ENCODE data around the gene SEC22C. TPM values are rescaled to one million over a fixed set of nuclear protein-coding genes. Genes with fewer than 3 reads are reported as not detected.

The SEC22C gene
- total RNA-seq, 1 donor from 2014 or later, result 37.0 TPM

DNA sequence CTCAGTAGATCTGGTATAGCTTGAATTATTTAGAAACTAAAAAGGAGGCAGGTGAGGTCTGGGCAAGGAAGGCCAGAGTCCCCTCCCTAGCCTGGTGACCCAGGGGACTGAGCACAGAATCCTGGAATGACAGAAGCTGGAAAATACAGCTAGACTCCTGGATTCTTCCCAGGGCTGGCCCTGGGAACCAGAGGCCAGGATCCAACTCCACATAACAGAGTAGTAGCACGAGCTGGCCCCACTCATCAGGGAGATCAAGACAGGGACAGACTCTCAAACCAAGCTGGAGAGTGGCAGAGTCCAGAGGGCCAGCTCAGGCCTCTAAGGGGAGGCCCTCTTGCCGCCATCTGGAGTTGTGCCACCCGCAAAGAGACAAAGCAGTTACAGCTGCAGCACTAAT is 68.6 kb downstream of the SEC22C start:
- no peak for DNase-seq (ENCODE audit: low spot score)

DNA sequence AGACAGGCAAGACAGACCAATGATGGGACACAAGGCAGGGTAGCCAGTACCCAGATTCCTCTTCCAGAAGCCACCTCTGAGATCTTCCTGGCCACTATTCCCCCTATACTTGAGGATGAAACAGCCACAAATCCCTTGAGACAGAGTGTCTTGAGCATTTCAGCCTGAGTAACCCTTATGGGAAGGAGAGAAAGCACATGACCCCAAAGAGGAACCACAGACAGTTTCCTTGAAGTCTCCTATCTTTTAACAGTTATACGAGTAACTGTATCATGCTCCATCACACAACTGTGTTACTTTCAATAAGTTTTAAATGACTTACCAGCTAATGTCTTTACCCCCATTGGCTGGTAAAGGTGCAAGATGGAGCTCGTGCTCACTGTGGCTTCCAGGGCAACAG is 70.0 kb downstream of the SEC22C start:
- no peak for DNase-seq (ENCODE audit: low spot score)

DNA sequence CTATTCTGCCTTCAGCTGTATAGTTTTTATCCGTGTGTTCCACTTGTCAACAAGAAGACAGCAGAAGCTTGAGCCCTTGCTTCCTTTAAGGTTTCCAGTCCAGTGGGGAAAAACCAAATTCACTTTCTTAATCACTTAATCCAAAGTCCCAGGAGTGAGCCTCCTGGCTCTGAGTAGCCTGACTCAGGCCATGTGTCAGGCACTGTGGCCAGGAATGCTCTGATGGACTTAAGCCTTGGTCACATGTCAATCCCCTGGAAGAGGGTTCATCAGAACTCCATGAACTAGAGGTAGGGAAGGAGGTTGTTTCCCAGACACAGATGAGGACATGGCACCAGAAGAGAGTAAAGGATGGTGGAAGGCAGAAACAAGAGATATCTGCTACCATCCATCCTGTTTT is 70.6 kb downstream of the SEC22C start:
- DNase-seq (ENCODE audit: low spot score), result no peak

DNA sequence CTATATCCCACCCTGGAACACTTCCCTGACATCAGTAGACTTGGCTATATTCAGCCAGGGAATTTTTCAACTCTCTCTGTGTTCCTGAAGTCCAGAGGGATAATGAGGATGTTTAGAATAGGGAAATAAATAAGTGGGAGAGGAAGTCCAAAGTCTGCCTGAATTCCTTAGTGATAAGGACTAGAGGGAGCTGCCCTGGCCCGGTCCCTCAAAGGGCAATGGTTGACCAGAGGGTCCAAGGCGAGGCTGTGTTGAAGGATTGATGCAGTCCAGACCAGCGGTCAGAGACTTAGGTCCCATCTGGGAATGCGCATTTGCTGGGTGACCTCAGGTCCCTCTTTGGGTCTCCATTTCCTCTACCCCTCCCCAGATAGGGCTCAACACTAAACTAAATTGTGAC is 71.4 kb downstream of the SEC22C start:
- DNase-seq (ENCODE audit: low spot score), result peak; percentile 53

DNA sequence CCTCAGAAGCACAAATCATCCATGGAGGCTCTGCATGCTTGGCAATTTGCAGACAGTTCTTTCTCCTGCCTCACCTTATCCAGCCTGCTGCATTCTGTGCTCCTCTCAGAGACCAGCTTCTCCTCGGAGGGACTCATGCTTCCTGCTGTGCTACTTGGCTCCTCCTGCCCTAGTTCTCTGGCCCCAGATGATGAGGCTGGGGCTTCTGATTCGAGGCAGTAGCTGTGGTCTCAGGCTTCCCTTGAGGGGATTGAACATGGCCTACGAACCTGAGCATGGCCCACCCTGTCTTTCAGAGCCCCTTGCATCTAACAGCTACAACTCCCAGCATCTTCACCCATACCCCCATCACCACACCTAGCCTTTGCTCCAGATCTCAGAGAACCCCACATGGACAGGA is 72.7 kb downstream of the SEC22C start:
- no peak for DNase-seq (ENCODE audit: low spot score)

DNA sequence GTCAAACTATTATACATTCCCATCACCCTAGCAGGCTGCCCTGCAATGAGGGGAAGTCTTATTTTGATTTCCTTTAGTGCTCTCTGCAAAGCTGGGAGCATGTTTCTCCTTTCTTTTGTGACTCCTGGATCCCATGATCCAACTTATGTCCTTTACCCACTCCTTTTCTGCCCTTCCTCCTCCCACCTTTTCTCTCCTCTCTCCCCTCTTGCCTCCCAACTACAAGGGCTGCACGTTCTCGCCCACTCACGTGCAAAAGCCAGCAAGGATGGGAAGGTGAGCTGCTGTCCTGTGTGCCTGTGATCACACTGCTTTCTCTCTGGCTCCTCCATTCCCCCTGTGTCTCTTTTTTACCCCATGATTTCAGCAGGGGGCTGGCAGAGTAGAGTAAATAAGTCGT is 73.2 kb downstream of the SEC22C start:
- DNase-seq (ENCODE audit: low spot score), result no peak

DNA sequence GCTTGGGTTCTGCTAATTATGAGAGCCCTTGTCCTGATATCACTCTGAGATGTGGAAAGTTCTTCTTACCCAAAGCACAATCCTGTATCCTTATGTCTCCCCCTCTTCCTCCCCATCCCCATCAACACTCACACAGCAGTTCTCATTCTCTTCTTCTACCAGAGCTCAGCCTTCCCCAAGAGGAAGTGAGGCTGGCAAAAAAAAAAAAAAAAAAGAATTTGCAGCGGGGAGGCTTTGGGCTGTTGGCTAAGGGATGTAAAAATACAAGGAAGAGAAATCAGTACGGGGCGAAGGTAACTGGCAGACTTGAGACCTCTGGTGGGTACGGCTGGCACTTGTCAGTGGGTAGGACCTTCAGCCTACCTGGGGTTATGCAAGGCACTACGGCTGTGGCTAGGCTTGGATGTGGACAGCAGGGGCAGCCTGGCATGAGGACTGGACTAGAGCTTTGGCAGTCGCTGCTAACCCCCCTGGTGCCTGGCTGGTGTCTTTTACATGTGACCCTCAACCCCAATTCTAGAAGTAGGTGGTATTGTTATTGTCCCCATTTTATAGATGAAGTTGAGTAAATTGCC is 73.9 kb downstream of the SEC22C start:
- DNase-seq (ENCODE audit: low spot score), result no peak

DNA sequence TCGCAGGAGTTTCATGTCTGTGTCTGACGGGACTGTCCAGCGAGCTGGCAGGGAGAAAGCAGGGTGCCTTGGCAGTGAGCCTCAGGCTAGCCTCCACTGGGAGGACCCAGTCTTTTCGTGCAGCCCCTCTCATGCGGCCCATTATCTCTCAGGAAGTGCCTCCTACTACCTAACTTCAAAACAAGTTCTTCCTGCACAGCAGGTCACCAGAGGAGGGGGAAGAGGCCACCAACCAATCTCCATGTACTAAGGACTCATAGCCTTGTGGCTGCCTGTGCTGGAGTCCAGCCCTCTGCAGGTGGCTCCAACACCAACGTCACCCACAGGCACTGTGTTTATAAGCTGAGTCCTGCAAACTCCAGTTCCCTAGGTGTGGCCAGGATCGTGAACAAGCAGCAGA is 74.5 kb downstream of the SEC22C start:
- peak; percentile 71 for DNase-seq (ENCODE audit: low spot score)

DNA sequence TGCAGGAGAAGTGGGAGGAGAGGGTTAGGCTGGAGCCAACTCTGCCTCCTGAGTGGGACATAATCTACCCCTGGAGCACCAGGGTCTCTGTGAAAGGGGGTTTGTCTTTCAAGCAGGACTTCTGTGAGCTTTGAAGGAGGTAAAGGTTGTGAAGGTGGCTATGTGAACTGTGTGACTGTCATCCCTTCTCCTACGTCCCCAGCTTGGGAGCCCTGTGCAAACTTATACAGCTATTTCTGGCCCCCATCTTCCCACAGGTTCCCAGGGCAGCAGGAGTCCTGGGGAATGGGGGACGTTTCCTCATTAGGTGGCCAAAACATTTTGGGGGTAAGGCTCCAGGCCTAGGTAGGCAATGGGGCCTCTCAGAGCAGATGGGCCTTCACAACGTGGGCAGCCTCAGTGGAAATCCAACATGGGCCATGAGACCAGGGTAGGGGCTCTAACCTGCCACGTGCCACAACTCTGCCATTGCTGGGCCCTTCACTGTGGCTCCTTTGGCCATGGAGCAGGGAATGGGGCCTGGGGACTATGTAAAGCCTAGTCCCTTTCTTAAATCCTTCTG is 75.8 kb downstream of the SEC22C start:
- DNase-seq (ENCODE audit: low spot score), result no peak

DNA sequence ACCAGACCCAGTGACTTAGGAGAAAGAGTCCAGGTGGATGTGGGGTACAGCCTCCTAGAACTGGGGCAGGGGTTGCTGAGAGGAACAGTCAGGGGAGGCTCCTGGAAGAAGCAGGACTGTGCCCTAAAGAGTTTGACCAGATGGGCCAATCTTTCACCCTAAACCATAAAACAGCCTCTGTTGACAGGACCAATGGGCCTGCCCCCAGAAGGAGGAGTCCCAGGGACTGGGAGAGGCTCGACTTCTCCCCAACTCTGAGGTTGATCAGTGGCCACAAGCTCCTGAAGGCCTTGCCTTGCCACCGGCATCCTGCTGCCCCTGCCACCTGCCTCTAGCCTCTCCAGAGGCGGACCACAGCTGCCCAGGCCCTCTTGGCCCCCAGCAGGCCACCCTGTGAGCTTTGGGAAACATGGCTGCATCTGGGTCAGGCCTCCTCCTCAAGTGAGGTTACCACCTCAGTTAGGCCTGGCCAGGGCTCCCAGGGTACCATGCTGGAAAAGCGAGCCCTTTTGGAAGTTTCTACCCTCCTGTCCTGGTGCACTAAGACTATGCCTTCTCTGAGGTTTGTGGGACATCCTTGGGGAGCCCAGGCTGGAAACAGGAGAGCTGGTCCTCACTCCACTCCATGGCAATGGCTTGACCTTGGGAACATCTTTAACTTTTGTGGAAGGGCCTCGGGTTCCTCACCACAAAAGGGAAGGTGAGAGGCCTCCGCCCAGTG is 76.5 kb downstream of the SEC22C start:
- DNase-seq (ENCODE audit: low spot score), result no peak

DNA sequence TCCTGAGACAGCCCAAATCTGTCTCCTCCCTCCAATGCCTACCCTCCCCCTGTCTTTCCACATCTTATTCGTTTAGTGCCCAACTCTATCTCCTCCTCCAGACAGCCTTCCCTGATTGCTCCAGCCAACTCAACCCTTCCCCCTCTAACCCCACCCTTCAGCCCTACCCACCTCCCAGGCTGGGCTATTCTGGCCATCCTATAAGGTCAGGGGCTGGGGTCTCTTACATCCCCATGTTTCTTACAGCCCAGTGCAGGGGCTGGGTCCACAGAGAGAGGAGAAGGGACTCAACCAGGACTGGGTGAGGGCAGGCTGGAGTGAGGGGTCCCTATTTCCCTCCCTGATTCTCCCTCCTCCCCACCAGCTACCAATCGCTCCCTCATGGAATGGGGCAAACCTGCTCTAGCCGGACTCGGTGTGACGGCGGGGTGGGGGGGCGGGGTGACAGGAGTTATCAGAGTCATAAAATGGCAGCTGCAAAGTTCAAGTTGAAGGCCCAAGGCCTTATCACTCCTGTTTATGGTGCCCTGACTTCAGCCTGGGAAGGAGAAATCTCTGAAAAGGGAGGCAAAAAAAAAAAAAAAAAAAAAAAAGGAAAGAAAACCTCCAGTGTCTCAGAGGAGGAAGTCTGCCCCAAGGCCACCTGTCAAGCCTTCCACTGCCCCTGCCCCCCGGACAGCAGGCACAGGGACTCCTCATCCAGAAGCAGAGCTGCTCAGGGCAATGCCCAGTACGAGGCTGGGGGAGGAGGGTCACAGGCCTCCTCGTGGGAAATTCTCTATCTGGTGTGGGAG is 77.2 kb downstream of the SEC22C start:
- DNase-seq (ENCODE audit: low spot score), result no peak

DNA sequence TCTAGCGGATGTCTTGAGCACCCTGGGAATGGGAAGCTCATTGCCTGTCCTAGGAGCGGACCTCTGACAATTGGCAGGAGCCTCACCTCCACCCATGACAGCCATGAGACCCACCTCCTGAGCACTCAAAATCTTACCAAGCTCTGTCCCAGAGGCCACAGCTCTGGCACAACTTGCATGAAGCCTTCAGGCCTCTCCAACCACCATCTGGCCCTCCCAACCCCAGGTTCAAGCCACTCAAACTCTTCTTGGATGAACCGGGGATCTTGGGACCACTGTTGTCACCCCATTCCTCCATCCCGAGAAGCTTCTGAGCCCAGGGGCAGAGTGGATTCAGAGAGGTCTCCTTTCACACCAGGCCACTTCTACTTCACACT is 77.8 kb downstream of the SEC22C start:
- no peak for DNase-seq (ENCODE audit: low spot score)

DNA sequence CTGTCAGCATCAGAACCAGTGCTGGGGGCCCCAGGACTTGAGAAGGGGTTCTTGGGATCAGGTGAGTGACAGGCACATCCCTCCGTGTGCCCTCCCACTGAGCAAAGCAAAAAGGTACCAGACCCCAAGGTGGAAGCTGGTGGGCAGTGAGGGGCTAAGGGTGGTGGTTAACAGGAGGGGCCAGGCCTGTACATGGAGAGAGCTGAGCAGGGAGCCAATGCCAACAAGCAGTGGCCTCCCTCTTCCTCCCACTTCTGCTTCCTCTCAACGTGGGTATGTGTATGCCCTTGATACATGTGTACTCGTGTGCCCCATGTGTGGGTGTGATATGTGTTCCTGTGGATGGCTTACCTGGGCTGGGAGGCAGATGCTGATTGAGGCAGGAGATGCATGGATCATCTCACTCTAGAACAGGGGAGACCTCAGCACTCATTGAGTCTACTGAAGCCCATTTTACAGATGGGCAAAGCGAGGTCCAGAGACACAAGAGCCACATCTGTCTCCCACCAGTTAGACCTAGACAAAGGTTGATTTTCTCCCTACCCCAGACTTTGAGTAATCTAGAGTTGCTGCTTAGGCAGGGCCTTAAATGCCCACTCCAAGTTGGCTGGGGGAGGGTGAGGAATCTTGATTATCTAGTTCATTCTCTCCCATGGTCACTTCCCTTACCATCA is 78.4 kb downstream of the SEC22C start:
- DNase-seq (ENCODE audit: low spot score), result no peak

DNA sequence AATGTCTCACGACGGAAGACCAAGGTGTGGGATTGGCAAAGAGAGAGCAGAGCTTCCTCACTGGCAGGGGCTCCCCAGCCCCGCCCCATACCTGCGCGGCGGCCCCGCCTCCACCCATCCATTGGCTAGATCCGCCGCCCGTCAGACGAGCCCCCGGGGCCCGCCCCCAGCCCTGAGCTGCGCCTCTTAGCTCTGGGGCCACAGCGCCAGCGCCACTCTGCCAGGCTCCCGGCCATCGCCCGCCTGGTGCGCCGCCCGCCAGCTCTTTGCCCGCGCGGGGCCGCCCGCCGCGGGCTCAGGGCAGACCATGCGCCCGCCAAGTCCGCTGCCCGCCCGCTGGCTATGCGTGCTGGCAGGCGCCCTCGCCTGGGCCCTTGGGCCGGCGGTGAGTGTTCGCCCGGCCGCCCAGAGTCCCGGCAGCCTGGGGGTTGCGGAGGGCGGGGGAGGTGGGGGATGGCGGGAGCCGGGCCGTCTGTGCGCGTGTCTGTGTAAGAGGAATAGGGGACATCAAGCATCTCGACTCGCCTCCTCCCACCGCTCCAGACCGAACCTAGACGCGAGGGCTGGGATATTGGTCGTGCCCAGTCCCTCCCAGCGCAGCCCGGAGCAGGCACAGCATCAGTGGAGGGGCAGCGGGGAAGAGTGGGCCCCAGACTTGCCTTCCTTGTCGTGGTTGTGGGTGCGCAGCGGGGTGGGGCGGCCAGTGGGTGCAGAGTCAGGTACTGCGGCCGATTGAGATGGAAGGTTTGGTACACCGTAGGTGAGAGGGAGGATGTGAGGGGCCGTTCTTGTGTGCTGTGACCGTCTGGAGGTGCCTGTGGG is 79.1 kb downstream of the SEC22C start, which contains the start of gene VIPR1:
TSS of gene VIPR1 (plus strand) at position 215 of the 822 bp plus-strand sequence. CDS start at position 308, 93 bp downstream.
- peak; percentile 91 for DNase-seq (ENCODE audit: low spot score)

DNA sequence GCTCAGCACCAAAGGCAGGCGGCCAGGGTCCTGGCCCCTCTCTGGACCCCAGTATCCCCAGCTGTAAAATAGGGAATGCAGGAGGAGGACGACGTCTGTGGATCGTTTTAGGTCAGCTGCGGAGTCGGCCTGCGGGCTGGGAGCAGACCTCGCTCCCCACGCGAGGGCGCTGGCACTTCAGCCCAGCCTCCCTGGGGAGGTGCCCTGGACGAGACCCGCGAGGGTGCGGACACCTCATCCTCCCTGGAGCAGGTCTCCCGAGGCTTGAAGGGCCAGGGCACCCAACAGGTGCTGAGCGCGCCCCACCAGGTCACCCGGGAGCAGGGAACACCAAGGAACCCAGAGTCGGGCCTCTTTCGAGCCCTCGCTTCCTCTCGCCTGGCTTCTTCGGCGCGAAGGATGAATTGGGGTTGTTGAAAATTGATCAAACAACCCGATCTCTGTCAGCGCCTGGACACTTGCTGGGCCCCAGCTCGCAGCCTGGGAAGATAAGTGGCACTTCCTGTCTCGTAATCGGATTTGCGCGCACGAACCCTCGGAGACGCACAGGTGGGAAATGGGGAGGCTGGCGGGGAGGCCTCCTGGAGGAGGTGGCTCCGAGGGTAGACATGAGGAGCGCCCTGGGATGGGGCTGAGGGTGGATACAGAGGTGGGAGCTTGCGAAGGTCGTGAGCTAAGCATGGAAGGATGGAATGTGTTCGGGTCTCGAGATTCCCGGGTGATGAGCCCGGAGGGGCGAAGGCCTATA is 79.9 kb downstream of the SEC22C start:
- peak; percentile 66 for DNase-seq (ENCODE audit: low spot score)

DNA sequence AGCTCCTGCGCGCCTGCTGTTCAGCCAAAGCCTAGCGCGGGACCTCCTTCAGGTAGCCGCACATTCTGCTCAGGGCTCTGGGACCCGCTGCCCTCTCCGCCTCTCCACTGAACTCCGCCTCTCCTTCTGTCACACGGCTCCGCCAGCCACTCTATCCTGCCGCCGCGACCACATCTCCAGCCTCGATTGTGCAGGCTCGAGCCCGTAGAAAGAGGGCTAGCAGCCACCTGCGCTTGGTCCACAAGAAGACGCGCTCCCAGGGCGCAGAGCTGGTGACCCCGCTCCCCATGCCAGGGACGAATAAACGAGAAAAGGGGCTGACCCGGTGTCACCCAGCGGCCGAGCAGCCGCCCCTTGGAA is 80.5 kb downstream of the SEC22C start:
- DNase-seq (ENCODE audit: low spot score), result no peak

DNA sequence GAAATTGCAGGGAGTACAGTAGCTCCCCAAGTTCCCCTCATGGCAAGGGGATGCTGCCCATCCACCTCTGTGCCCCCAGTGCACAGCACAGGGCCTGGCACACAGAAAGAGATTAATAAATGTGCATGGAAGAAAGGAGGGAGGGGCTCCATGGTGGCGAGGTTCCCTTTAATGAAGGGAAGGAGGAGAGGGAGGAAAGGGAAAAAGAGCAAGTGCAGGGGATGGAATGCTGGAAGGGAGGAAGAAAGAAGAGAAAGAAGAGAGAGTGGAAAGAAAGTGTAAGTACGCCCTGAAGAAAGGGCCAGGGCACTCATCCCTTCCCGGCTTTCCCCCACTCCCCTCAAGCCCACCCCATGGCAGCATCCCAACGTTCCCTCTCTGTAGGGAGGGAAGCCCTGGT is 80.9 kb downstream of the SEC22C start:
- DNase-seq (ENCODE audit: low spot score), result no peak

DNA sequence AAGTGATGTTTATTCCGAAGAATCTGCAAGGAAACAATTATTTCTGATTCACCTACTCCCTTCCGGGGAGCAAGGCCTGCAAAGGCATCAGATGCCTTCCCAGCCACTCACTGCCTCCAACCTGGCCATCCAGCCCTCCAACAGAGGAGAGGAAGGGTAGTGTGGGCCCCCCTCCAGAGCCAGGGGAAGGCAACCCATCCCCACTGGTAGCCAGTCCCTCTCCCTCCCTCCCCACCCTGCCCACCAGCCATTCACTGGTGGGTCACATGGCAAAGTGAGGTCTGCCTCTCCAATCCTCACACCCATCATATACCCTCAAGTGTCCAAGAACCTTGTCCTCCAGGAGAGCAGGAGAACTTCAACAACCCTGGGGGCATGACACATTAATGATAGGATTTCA is 81.7 kb downstream of the SEC22C start:
- no peak for DNase-seq (ENCODE audit: low spot score)

DNA sequence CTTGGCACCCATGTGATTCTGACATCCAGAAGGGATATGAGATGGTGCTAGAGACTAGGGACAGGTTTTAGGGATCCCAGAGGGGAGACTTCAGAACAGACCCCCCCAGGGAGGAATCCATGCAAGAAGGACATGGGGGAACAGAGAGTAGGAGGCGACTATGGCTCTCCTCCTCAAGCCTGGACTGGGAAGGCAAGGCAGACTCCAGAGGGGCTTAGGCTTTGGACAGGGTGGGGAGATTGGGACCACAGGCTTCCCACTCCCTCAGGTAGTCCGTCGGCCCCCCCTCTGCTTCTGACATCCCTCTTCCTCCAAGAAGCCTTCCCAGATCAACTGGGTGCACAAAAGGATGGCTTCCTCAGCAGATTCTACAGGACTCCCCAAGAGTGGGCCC is 82.3 kb downstream of the SEC22C start:
- DNase-seq (ENCODE audit: low spot score), result no peak

DNA sequence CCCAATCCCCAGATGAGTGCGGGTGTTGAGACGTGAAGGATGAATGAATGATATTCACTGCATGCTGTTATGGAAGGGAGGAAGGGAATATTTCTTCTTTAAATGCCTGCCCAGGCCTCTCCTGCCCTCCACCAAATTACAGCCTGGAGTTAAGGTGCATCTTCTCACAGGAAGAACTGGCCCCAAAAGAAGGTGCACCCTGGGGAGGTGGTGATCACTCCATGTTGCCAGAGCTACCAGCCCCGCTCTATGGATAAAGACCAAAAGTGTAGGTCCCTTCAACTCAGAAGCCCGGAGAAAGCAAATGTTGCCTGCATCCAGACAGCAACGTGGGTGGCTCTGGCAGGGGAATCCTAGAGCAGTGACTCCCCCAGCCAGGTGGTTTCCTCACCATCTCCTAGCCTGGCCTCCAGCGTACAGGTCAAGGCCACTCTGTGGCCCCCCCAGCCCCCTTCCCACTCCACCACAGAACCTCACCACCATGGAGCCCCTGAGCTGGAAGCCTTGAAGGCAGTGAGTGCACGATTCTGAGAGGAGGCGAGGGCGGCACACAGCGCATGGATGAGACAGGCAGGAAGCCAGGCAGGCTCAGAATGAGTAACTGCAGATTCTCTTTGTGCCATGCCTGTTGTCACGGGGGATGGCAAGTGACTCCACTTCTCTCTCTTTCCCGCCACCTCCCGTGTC is 82.8 kb downstream of the SEC22C start:
- DNase-seq (ENCODE audit: low spot score), result no peak

All from mucosa of gallbladder (tissue), 1 donor.